HepG2 (cell line): ENCODE results near the gene GCN1. TPM values are rescaled to one million over a fixed set of nuclear protein-coding genes. Genes with fewer than 3 reads are reported as not detected.

Experiments
- CREM ChIP-seq, 2 experiments: sonication (generic) in 1 of 2; formaldehyde crosslinking in 1 of 2; IDR thresholded peaks; 2 replicates each; pipeline versions ENCODE4 v1.4.0 to v1.6.1; 2016 to 2020; ENCODE audit warnings: antibody characterized with exemption in 1 of 2, mild to moderate bottlenecking in 1 of 2, missing genetic modification reagents in 1 of 2
- NFKBIZ ChIP-seq: IDR thresholded peaks from 2 replicates; pipeline ENCODE4 v1.6.1; 2018; ENCODE audit warnings: missing genetic modification reagents, missing compliant biosample characterization
- NR2F2 ChIP-seq: IDR thresholded peaks from 2 replicates; pipeline ENCODE4 v1.6.1; 2012; ENCODE audit warnings: low read depth, inconsistent platforms, borderline replicate concordance
- ZBTB7B ChIP-seq: sonication (generic); formaldehyde crosslinking; IDR thresholded peaks from 2 replicates; pipeline ENCODE4 v1.4.0; 2020; ENCODE audit warnings: missing genetic modification reagents
- ZNF577 ChIP-seq: sonication (generic); formaldehyde crosslinking; IDR thresholded peaks from 2 replicates; pipeline ENCODE4 v1.4.0; 2020; ENCODE audit warnings: mild to moderate bottlenecking, low read depth, missing genetic modification reagents, borderline replicate concordance
- ZNF678 ChIP-seq: sonication (generic); formaldehyde crosslinking; IDR thresholded peaks from 2 replicates; pipeline ENCODE4 v1.4.0; 2020; ENCODE audit warnings: mild to moderate bottlenecking, missing genetic modification reagents
- ZNF709 ChIP-seq: sonication (generic); formaldehyde crosslinking; IDR thresholded peaks from 2 replicates; pipeline ENCODE4 v1.5.0; 2020; ENCODE audit warnings: mild to moderate bottlenecking, missing genetic modification reagents
- ZNF879 ChIP-seq: sonication (generic); formaldehyde crosslinking; IDR thresholded peaks from 2 replicates; pipeline ENCODE4 v1.8.1; 2023; ENCODE audit warnings: missing genetic modification reagents
- polyA plus RNA-seq, 8 experiments: library from polyadenylated mRNA; depleted of rRNA in 3 of 8; stranded (reverse) in 7 of 8; unstranded in 1 of 8; fragments of >200 nt; fragmentation: Illumina TruSeq in 4 of 8; extraction: Trizol in 4 of 8; gene quantifications; 2 replicates each; pipeline versions ENCODE4 v1.2.1 to v1.2.3, GENCODE V29; 2011 to 2016; ENCODE audit warnings: low read depth in 4 of 8, missing spikeins in 1 of 8, mixed read lengths in 1 of 8; ENCODE audit not compliant: insufficient read depth in 1 of 8
- total RNA-seq, 5 experiments: library from RNA; depleted of rRNA; stranded (reverse); fragments of >200 nt; fragmentation: Illumina TruSeq; extraction: Trizol; gene quantifications; 2 replicates each; pipeline ENCODE4 v1.2.3, GENCODE V29; 2016; ENCODE audit warnings: low read depth in 1 of 5
- TF ChIP-seq, protein P1 (sequence below): sonication (generic); formaldehyde crosslinking; IDR thresholded peaks from 2 replicates; pipeline ENCODE4 v1.4.0; 2020; ENCODE audit warnings: missing genetic modification reagents, borderline replicate concordance
- TF ChIP-seq, protein P2 (sequence below): sonication (generic); formaldehyde crosslinking; IDR thresholded peaks from 2 replicates; pipeline ENCODE4 v1.4.0; 2020; ENCODE audit warnings: low read depth, mild to moderate bottlenecking, missing genetic modification reagents
- TF ChIP-seq, protein P3 (sequence below): sonication (generic); formaldehyde crosslinking; conservative IDR thresholded peaks from 2 replicates; pipeline ENCODE4 v1.4.0; 2020; ENCODE audit warnings: mild to moderate bottlenecking, missing genetic modification reagents, moderate library complexity
- TF ChIP-seq, protein P4 (sequence below): sonication (generic); formaldehyde crosslinking; IDR thresholded peaks from 2 replicates; pipeline ENCODE4 v1.4.0; 2020; ENCODE audit warnings: mild to moderate bottlenecking, missing genetic modification reagents
- TF ChIP-seq, protein P5 (sequence below): sonication (generic); formaldehyde crosslinking; IDR thresholded peaks from 2 replicates; pipeline ENCODE4 v1.5.1; 2020; ENCODE audit warnings: mild to moderate bottlenecking, missing genetic modification reagents, moderate library complexity
- TF ChIP-seq, protein P6 (sequence below): sonication (generic); IDR thresholded peaks from 2 replicates; pipeline ENCODE4 v1.6.1; 2016; ENCODE audit warnings: low read depth, borderline replicate concordance
- TF ChIP-seq, protein P7 (sequence below): sonication (generic); formaldehyde crosslinking; IDR thresholded peaks from 2 replicates; pipeline ENCODE4 v1.8.1; 2022; ENCODE audit warnings: mild to moderate bottlenecking, missing genetic modification reagents
- TF ChIP-seq, protein P8 (sequence below): sonication (generic); formaldehyde crosslinking; IDR thresholded peaks from 2 replicates; pipeline ENCODE4 v1.8.1; 2023; ENCODE audit warnings: mild to moderate bottlenecking, inconsistent platforms, moderate library complexity, missing genetic modification reagents, borderline replicate concordance

GCN1 gene
- total and polyA plus RNA-seq, 2 of the 13 experiments (the other 11 are each of a cell fraction or from before 2014, with no cell fraction given): 58.2 to 83.0 TPM

DNA sequence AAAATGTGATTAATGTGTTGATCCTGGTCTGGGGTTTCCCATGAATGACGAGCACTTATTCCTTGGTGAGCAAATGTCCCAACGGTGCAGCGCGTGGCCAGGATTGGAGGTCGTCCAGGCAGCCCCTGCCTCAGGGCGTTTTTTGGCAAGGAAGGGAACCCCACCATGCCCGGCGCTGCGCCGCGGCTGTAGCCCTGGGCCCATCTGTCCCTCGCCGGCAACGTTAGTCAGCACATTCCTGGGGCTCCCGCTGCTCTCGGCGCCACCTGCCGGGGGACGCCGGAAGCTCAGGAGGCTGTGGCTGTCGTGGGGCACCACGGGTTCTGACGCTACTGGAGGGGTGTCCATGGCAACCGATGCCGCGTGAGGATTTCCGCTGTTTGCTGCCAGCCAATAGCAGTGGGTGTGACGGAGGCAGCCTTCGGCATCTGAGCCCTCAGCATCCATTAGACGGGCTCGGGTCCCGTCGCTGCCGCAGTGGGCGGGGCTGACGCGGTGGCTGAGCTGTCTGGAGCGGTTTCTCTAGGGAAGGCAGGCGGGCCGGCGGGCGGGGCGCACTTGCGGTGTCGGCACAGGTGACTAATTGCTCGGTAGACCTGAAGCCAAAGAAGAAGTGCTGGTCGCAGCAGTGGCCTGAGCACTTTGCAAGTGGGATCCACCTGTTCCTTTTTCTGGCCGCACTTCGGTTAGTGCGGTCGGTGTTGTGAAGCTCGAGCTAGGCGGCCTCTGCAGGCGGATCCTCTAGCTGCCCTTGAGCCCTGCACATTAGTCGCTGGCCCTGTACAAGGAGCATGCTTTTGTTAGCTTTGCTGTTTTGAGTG, 107.5 kb downstream of the GCN1 start (continued):
- TF ChIP-seq, protein P1, sequence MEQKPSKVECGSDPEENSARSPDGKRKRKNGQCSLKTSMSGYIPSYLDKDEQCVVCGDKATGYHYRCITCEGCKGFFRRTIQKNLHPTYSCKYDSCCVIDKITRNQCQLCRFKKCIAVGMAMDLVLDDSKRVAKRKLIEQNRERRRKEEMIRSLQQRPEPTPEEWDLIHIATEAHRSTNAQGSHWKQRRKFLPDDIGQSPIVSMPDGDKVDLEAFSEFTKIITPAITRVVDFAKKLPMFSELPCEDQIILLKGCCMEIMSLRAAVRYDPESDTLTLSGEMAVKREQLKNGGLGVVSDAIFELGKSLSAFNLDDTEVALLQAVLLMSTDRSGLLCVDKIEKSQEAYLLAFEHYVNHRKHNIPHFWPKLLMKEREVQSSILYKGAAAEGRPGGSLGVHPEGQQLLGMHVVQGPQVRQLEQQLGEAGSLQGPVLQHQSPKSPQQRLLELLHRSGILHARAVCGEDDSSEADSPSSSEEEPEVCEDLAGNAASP (CRISPR knock-in tag): peak; percentile 67; the same call in 1 of the 2 replicates
- TF ChIP-seq, protein P2, sequence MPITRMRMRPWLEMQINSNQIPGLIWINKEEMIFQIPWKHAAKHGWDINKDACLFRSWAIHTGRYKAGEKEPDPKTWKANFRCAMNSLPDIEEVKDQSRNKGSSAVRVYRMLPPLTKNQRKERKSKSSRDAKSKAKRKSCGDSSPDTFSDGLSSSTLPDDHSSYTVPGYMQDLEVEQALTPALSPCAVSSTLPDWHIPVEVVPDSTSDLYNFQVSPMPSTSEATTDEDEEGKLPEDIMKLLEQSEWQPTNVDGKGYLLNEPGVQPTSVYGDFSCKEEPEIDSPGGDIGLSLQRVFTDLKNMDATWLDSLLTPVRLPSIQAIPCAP (CRISPR knock-in tag): peak; percentile 23; the same call in 1 of the 2 replicates
- TF ChIP-seq, protein P3, sequence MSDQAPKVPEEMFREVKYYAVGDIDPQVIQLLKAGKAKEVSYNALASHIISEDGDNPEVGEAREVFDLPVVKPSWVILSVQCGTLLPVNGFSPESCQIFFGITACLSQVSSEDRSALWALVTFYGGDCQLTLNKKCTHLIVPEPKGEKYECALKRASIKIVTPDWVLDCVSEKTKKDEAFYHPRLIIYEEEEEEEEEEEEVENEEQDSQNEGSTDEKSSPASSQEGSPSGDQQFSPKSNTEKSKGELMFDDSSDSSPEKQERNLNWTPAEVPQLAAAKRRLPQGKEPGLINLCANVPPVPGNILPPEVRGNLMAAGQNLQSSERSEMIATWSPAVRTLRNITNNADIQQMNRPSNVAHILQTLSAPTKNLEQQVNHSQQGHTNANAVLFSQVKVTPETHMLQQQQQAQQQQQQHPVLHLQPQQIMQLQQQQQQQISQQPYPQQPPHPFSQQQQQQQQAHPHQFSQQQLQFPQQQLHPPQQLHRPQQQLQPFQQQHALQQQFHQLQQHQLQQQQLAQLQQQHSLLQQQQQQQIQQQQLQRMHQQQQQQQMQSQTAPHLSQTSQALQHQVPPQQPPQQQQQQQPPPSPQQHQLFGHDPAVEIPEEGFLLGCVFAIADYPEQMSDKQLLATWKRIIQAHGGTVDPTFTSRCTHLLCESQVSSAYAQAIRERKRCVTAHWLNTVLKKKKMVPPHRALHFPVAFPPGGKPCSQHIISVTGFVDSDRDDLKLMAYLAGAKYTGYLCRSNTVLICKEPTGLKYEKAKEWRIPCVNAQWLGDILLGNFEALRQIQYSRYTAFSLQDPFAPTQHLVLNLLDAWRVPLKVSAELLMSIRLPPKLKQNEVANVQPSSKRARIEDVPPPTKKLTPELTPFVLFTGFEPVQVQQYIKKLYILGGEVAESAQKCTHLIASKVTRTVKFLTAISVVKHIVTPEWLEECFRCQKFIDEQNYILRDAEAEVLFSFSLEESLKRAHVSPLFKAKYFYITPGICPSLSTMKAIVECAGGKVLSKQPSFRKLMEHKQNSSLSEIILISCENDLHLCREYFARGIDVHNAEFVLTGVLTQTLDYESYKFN: no peak; the same call in 1 of the 2 replicates
- TF ChIP-seq ZNF709 (0 out of 2 replicates have a peak, but pooled peaks have one; percentile 46), ZNF577 (no peak), ZNF879 (CRISPR knock-in tag) (0 out of 2 replicates have a peak, but pooled peaks have one; percentile 26), NFKBIZ (CRISPR knock-in tag) (no peak), CREM (IDR thresholded peaks at IDR 0.05) (peak; percentile 70), CREM (CRISPR knock-in tag; IDR thresholded peaks at IDR 0.05) (no peak), ZBTB7B (CRISPR knock-in tag) (peak; percentile 90), ZNF678 (CRISPR knock-in tag) (no peak), NR2F2 (no peak)
- TF ChIP-seq, protein P4, sequence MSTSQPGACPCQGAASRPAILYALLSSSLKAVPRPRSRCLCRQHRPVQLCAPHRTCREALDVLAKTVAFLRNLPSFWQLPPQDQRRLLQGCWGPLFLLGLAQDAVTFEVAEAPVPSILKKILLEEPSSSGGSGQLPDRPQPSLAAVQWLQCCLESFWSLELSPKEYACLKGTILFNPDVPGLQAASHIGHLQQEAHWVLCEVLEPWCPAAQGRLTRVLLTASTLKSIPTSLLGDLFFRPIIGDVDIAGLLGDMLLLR (CRISPR knock-in tag): peak; percentile 79
- TF ChIP-seq, protein P5, sequence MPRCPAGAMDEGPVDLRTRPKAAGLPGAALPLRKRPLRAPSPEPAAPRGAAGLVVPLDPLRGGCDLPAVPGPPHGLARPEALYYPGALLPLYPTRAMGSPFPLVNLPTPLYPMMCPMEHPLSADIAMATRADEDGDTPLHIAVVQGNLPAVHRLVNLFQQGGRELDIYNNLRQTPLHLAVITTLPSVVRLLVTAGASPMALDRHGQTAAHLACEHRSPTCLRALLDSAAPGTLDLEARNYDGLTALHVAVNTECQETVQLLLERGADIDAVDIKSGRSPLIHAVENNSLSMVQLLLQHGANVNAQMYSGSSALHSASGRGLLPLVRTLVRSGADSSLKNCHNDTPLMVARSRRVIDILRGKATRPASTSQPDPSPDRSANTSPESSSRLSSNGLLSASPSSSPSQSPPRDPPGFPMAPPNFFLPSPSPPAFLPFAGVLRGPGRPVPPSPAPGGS (CRISPR knock-in tag): 0 out of 2 replicates have a peak, but pooled peaks have one; percentile 28
- TF ChIP-seq, protein P6, sequence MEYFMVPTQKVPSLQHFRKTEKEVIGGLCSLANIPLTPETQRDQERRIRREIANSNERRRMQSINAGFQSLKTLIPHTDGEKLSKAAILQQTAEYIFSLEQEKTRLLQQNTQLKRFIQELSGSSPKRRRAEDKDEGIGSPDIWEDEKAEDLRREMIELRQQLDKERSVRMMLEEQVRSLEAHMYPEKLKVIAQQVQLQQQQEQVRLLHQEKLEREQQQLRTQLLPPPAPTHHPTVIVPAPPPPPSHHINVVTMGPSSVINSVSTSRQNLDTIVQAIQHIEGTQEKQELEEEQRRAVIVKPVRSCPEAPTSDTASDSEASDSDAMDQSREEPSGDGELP: peak; percentile 75; the same call in 1 of the 2 replicates
- TF ChIP-seq, protein P7, sequence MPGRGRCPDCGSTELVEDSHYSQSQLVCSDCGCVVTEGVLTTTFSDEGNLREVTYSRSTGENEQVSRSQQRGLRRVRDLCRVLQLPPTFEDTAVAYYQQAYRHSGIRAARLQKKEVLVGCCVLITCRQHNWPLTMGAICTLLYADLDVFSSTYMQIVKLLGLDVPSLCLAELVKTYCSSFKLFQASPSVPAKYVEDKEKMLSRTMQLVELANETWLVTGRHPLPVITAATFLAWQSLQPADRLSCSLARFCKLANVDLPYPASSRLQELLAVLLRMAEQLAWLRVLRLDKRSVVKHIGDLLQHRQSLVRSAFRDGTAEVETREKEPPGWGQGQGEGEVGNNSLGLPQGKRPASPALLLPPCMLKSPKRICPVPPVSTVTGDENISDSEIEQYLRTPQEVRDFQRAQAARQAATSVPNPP: no peak
- TF ChIP-seq, protein P8, sequence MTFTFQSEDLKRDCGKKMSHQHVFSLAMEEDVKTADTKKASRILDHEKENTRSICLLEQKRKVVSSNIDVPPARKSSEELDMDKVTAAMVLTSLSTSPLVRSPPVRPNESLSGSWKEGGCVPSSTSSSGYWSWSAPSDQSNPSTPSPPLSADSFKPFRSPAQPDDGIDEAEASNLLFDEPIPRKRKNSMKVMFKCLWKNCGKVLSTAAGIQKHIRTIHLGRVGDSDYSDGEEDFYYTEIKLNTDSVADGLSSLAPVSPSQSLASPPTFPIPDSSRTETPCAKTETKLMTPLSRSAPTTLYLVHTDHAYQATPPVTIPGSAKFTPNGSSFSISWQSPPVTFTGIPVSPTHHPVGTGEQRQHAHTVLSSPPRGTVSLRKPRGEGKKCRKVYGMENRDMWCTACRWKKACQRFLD (CRISPR knock-in tag): no peak
